IMR-90 (cell line): ENCODE results near the gene SEC23IP. TPM values are rescaled to one million over a fixed set of nuclear protein-coding genes. Genes with fewer than 3 reads are reported as not detected.

Experiments
- ATAC-seq: fragments of 200-7000 bp; cut with Tn5 transposase; 2 replicates; pipeline ENCODE4 v1.9.1; 2020; ENCODE audit warnings: low read depth, mild to moderate bottlenecking, moderate library complexity
- BruUV-seq: library from RNA; stranded (reverse); fragments of 400-500 nt; replicated peaks from 2 replicates; lab custom pipeline; 2021; lab: Mats Ljungman, UMichigan
- CTCF ChIA-PET: fragments of 300-600 bp; formaldehyde crosslinking; extraction: SDS; loops from one replicate; lab custom pipeline; 2021; ENCODE audit warnings: antibody characterized with exemption; lab: Yijun Ruan, JAX
- POLR2A ChIA-PET: fragments of 300-600 bp; sonication (Branson Sonifier 250); formaldehyde crosslinking; loops from one replicate; lab custom pipeline; 2022; ENCODE audit warnings: antibody characterized with exemption; ENCODE audit not compliant: unreplicated experiment; lab: Charles Lee
- DNase-seq: peaks from one replicate; pipeline ENCODE4 v3.0.0; 2013
- H2AFZ ChIP-seq: replicated peaks from 2 replicates; pipeline ENCODE3; 2013; ENCODE audit warnings: low read length, mild to moderate bottlenecking; ENCODE audit not compliant: poor library complexity
- H2AK5ac ChIP-seq: 2 replicates; pipeline ENCODE4 v1.6.1; 2013; ENCODE audit warnings: low read depth, low read length, inconsistent platforms
- H2AK9ac ChIP-seq: replicated peaks from 2 replicates; pipeline ENCODE3; 2013; ENCODE audit warnings: mild to moderate bottlenecking, low read depth, low read length, moderate library complexity; ENCODE audit not compliant: poor library complexity
- H2BK120ac ChIP-seq: 2 replicates; pipeline ENCODE4 v1.6.1; 2013; ENCODE audit warnings: low read depth, low read length, inconsistent platforms
- H2BK15ac ChIP-seq: 3 replicates; pipeline ENCODE4 v1.6.1; 2013; ENCODE audit warnings: low read depth, low read length, inconsistent platforms
- H2BK20ac ChIP-seq: 2 replicates; pipeline ENCODE4 v1.6.1; 2013; ENCODE audit warnings: low read depth, mild to moderate bottlenecking, inconsistent platforms, low read length, moderate library complexity
- H2BK5ac ChIP-seq: 2 replicates; pipeline ENCODE4 v1.6.1; 2013; ENCODE audit warnings: mild to moderate bottlenecking, low read depth, low read length, inconsistent platforms; ENCODE audit not compliant: poor library complexity, severe bottlenecking
- H3K14ac ChIP-seq: replicated peaks from 2 replicates; pipeline ENCODE4 v1.6.1; 2013; ENCODE audit warnings: low read depth, low read length, inconsistent platforms
- H3K18ac ChIP-seq: 2 replicates; pipeline ENCODE4 v1.6.1; 2013; ENCODE audit warnings: low read depth, low read length, control low read depth
- H3K23ac ChIP-seq: 2 replicates; pipeline ENCODE4 v1.6.1; 2013; ENCODE audit warnings: low read depth, low read length, inconsistent platforms
- H3K27ac ChIP-seq: 2 replicates; pipeline ENCODE4 v1.5.1; 2013; ENCODE audit warnings: mild to moderate bottlenecking, control low read depth, low read length; ENCODE audit not compliant: insufficient read depth
- H3K27me3 ChIP-seq: 2 replicates; pipeline ENCODE4 v1.6.1; 2013; ENCODE audit warnings: low read length; ENCODE audit not compliant: control insufficient read depth, insufficient read depth
- H3K36me3 ChIP-seq: 2 replicates; pipeline ENCODE4 v1.6.1; 2013; ENCODE audit warnings: low read length, mixed read lengths; ENCODE audit not compliant: control insufficient read depth, insufficient read depth
- H3K4ac ChIP-seq: 2 replicates; pipeline ENCODE4 v1.6.1; 2013; ENCODE audit warnings: low read depth, low read length, inconsistent platforms
- H3K4me1 ChIP-seq: 2 replicates; pipeline ENCODE4 v1.6.1; 2013; ENCODE audit warnings: low read length, mixed read lengths; ENCODE audit not compliant: control insufficient read depth, insufficient read depth
- H3K4me2 ChIP-seq: 2 replicates; pipeline ENCODE4 v1.6.1; 2013; ENCODE audit warnings: low read depth, mild to moderate bottlenecking, control low read depth, low read length, moderate library complexity
- H3K4me3 ChIP-seq: 2 replicates; pipeline ENCODE4 v1.5.1; 2013; ENCODE audit warnings: low read depth, mild to moderate bottlenecking, control low read depth, low read length, moderate library complexity; ENCODE audit not compliant: insufficient read depth
- H3K56ac ChIP-seq: 2 replicates; pipeline ENCODE4 v1.6.1; 2013; ENCODE audit warnings: low read length, inconsistent platforms; ENCODE audit not compliant: insufficient read depth; ENCODE audit errors: extremely low read depth
- H3K79me1 ChIP-seq, 2 experiments: 2 replicates each; pipeline ENCODE4 v1.6.1; 2013; ENCODE audit warnings: low read length in 2 of 2, inconsistent platforms in 1 of 2, low read depth in 1 of 2
- H3K9ac ChIP-seq: 2 replicates; pipeline ENCODE4 v1.6.1; 2013; ENCODE audit warnings: low read depth, low read length, control low read depth
- H3K9me1 ChIP-seq: 2 replicates; pipeline ENCODE4 v1.6.1; 2013; ENCODE audit warnings: low read length, inconsistent platforms; ENCODE audit not compliant: insufficient read depth
- H3K9me3 ChIP-seq: 2 replicates; pipeline ENCODE4 v1.6.1; 2013; ENCODE audit warnings: low read length; ENCODE audit not compliant: control insufficient read depth, insufficient read depth
- H4K20me1 ChIP-seq: 2 replicates; pipeline ENCODE4 v1.6.1; 2013; ENCODE audit warnings: low read length, inconsistent platforms; ENCODE audit not compliant: insufficient read depth
- H4K5ac ChIP-seq: 2 replicates; pipeline ENCODE4 v1.6.1; 2013; ENCODE audit warnings: mild to moderate bottlenecking, low read depth, low read length, control low read depth
- H4K8ac ChIP-seq, 2 experiments: 2 replicates each; pipeline ENCODE4 v1.6.1; 2013; ENCODE audit warnings: low read depth in 2 of 2, low read length in 2 of 2, control low read depth in 1 of 2, inconsistent platforms in 1 of 2
- H4K91ac ChIP-seq: 2 replicates; pipeline ENCODE4 v1.6.1; 2013; ENCODE audit warnings: low read depth, low read length, inconsistent platforms; ENCODE audit not compliant: insufficient read depth
- BHLHE40 ChIP-seq: fragments of 150-350 bp; IDR thresholded peaks from 2 replicates; pipeline ENCODE4 v1.6.1; 2016; ENCODE audit warnings: mild to moderate bottlenecking, low read depth, low read length
- CHD1 ChIP-seq: IDR thresholded peaks from 2 replicates; pipeline ENCODE4 v1.6.1; 2012; ENCODE audit warnings: low read depth, low read length, improper control_type of control experiment
- CTCF ChIP-seq: conservative IDR thresholded peaks from 2 replicates; pipeline ENCODE4 v1.5.1; 2012; ENCODE audit warnings: mild to moderate bottlenecking, low read depth, low read length, improper control_type of control experiment
- FOS ChIP-seq: fragments of 150-350 bp; IDR thresholded peaks from 2 replicates; pipeline ENCODE4 v1.6.1; 2016; ENCODE audit warnings: low read depth, low read length
- MAZ ChIP-seq: IDR thresholded peaks from 2 replicates; pipeline ENCODE4 v1.6.1; 2012; ENCODE audit warnings: low read depth, mild to moderate bottlenecking, low read length, improper control_type of control experiment, moderate library complexity, borderline replicate concordance
- NFE2L2 ChIP-seq: fragments of 150-350 bp; IDR thresholded peaks from 2 replicates; pipeline ENCODE4 v1.6.1; 2016; ENCODE audit warnings: low read depth, mild to moderate bottlenecking, low read length
- POLR2A ChIP-seq: IDR thresholded peaks from 2 replicates; pipeline ENCODE4 v1.6.1; 2012; ENCODE audit warnings: mild to moderate bottlenecking, low read depth, low read length
- RAD21 ChIP-seq: IDR thresholded peaks from 2 replicates; pipeline ENCODE4 v1.6.1; 2012; ENCODE audit warnings: low read length, improper control_type of control experiment
- RCOR1 ChIP-seq: IDR thresholded peaks from 2 replicates; pipeline ENCODE4 v1.6.1; 2012; ENCODE audit warnings: mild to moderate bottlenecking, low read length, improper control_type of control experiment; ENCODE audit not compliant: insufficient replicate concordance
- RFX5 ChIP-seq: IDR thresholded peaks from 2 replicates; pipeline ENCODE4 v1.8.0; 2012; ENCODE audit warnings: low read depth, mild to moderate bottlenecking, low read length, moderate library complexity
- WGBS, 2 experiments: methylation state at CpG; one replicate each; pipeline versions ENCODE4 v1.1.5 to v1.1.7; 2013; ENCODE audit warnings: missing lambda C conversion rate in 2 of 2; ENCODE audit not compliant: insufficient read length in 1 of 2; ENCODE audit errors: extremely low coverage in 2 of 2; 5-methylcytosine and 5-hydroxymethylcytosine counted together
- dilution Hi-C: fragments of 300-500 bp; cut with HindIII; formaldehyde crosslinking; loops from one replicate; pipeline ENCODE4 v1.14.3; 2018; ENCODE audit warnings: low sequenced_read_pairs; ENCODE audit not compliant: unreplicated experiment
- in situ Hi-C: fragments of 300-500 bp; cut with MboI; formaldehyde crosslinking; loops from 3 replicates; pipeline ENCODE4 v1.14.3; 2019; ENCODE audit warnings: low sequenced_read_pairs, inconsistent platforms, mixed read lengths
- intact Hi-C: fragments of 100-400 bp; cut with micrococcal nuclease; formaldehyde crosslinking; loops from 2 replicates; pipeline ENCODE4 v1.10.0; 2022
- polyA plus RNA-seq, 3 experiments: library from polyadenylated mRNA; depleted of rRNA; stranded (reverse); fragments of >200 nt; gene quantifications; 2 replicates each; pipeline ENCODE4 v1.2.3, GENCODE V29; 2012; ENCODE audit warnings: low replicate concordance in 1 of 3
- total RNA-seq: library from RNA; depleted of rRNA; stranded (reverse); fragments of >200 nt; gene quantifications from 2 replicates; pipeline ENCODE4 v1.2.3, GENCODE V29; 2012
- TF ChIP-seq, protein P1 (sequence below): fragments of 150-350 bp; IDR thresholded peaks from 2 replicates; pipeline ENCODE4 v1.6.1; 2016; ENCODE audit warnings: low read depth, mild to moderate bottlenecking, low read length, moderate library complexity, borderline replicate concordance
- TF ChIP-seq, protein P2 (sequence below): fragments of 150-350 bp; IDR thresholded peaks from 2 replicates; pipeline ENCODE4 v1.6.1; 2017; ENCODE audit warnings: mild to moderate bottlenecking, antibody characterized with exemption, low read length, low read depth

Gene SEC23IP
- total and polyA plus RNA-seq, 2 of the 4 experiments (the other 2 are of a cell fraction) = 37.4 to 39.8 TPM

GRCh38 chr10:119970107-119970506 is 77.6 kb downstream of the SEC23IP start:
- H3K4me2 ChIP-seq = no peak overlapping the region

More at GRCh38 chr10:119970107-119970506, 77.6 kb downstream of the SEC23IP start:
- WGBS, 2 experiments = no CpG with 5 or more reads among the region's 1 CpG
- H3K23ac ChIP-seq = no peak overlapping the region
- H3K14ac ChIP-seq = no peak overlapping the region
- no peak overlapping the region for H3K27ac ChIP-seq
- H3K18ac ChIP-seq = no peak overlapping the region
- H2AK5ac ChIP-seq = no peak overlapping the region
- ChIA-PET CTCF (no interaction called here), POLR2A (no interaction called here)
- no peak overlapping the region for H3K4ac ChIP-seq
- H2BK20ac ChIP-seq = no peak overlapping the region
- no peaks in the 10 kb centered on the region for H3K4me1 ChIP-seq
- H2BK15ac ChIP-seq = no peak overlapping the region
- no peak overlapping the region for H2BK120ac ChIP-seq
- H3K36me3 ChIP-seq = no peaks in the 10 kb centered on the region
- H4K8ac ChIP-seq = no peak overlapping the region
- H3K9ac ChIP-seq = no peak overlapping the region
- no peak overlapping the region for H4K5ac ChIP-seq
- no peaks in the 10 kb centered on the region for H4K20me1 ChIP-seq
- DNase-seq = no peak
- ATAC-seq = no peak
- 0 out of 2 replicates have a peak, but pooled peaks cover 4% of the 10 kb centered on the region for H3K9me3 ChIP-seq
- intact Hi-C loops (no loop called here), in situ Hi-C loops (no loop called here), dilution Hi-C loops (no loop called here)
- H2BK5ac ChIP-seq = no peak overlapping the region
- no peak overlapping the region for H3K4me3 ChIP-seq
- H3K27me3 ChIP-seq = no peaks in the 10 kb centered on the region
- H2AK9ac ChIP-seq = no peak overlapping the region
- H3K56ac ChIP-seq = no peak overlapping the region
- TF ChIP-seq, protein P1, sequence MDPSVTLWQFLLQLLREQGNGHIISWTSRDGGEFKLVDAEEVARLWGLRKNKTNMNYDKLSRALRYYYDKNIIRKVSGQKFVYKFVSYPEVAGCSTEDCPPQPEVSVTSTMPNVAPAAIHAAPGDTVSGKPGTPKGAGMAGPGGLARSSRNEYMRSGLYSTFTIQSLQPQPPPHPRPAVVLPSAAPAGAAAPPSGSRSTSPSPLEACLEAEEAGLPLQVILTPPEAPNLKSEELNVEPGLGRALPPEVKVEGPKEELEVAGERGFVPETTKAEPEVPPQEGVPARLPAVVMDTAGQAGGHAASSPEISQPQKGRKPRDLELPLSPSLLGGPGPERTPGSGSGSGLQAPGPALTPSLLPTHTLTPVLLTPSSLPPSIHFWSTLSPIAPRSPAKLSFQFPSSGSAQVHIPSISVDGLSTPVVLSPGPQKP = no peak
- no peak for TF ChIP-seq NFE2L2
- TF ChIP-seq RAD21 = no peak
- TF ChIP-seq, protein P2, sequence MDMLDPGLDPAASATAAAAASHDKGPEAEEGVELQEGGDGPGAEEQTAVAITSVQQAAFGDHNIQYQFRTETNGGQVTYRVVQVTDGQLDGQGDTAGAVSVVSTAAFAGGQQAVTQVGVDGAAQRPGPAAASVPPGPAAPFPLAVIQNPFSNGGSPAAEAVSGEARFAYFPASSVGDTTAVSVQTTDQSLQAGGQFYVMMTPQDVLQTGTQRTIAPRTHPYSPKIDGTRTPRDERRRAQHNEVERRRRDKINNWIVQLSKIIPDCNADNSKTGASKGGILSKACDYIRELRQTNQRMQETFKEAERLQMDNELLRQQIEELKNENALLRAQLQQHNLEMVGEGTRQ = no peak
- TF ChIP-seq RFX5 = no peak
- TF ChIP-seq CHD1 = no peak
- TF ChIP-seq CTCF = no peak
- no peak for TF ChIP-seq RCOR1
- TF ChIP-seq POLR2A = no peak
- no peak for TF ChIP-seq MAZ
- TF ChIP-seq FOS = no peak
- no peak for TF ChIP-seq BHLHE40
- no peaks in the 10 kb centered on the region for H3K79me1 ChIP-seq
- H2AFZ ChIP-seq = no peak overlapping the region
- no peak overlapping the region for H4K91ac ChIP-seq
- no peaks in the 10 kb centered on the region for H3K9me1 ChIP-seq
- BruUV-seq = no TSS peak
